Astrocyte of the spinal cord (primary cell): Measurements from ENCODE around the gene RALGAPB.

Source experiments
- DNase-seq: peaks from one replicate; pipeline ENCODE4 v3.0.0; 2011; ENCODE audit warnings: low read depth, low spot score
- H3K4me3 ChIP-seq: 2 replicates; pipeline ENCODE4 v1.5.1; 2011; ENCODE audit warnings: low read depth, mild to moderate bottlenecking, low read length, moderate library complexity
- in situ Hi-C: cut with HindIII; loops from 2 replicates; pipeline ENCODE4 v1.10.0; 2017; ENCODE audit warnings: low sequenced_read_pairs
- TF ChIP-seq, protein P1 (sequence below): IDR thresholded peaks from 2 replicates; pipeline ENCODE4 v1.5.1; 2012; ENCODE audit warnings: low read depth, mild to moderate bottlenecking, low read length, inconsistent platforms

The RALGAPB gene

DNA sequence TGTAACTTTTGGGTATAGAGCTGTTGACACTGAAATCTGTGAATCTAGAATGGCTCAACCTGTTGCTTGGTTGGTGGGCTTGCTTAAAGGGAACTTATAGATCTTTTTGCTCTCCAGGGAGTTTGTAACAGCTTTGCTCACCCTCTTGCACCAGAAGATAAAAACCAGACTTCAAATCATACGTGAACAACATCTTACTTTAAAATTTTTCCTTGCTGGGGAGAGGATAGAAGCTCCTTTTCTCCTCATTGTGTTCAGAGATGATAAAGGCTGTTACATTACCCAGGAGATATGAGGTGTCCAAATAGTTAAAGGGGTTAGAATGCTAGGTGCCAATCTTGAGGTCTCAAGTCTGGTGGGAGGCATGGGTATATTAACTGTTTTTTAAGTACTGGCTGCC is 46.8 kb downstream of the RALGAPB start:
- no peak overlapping the region for H3K4me3 ChIP-seq
- in situ Hi-C loops, result no loop called here
- TF ChIP-seq, protein P1, sequence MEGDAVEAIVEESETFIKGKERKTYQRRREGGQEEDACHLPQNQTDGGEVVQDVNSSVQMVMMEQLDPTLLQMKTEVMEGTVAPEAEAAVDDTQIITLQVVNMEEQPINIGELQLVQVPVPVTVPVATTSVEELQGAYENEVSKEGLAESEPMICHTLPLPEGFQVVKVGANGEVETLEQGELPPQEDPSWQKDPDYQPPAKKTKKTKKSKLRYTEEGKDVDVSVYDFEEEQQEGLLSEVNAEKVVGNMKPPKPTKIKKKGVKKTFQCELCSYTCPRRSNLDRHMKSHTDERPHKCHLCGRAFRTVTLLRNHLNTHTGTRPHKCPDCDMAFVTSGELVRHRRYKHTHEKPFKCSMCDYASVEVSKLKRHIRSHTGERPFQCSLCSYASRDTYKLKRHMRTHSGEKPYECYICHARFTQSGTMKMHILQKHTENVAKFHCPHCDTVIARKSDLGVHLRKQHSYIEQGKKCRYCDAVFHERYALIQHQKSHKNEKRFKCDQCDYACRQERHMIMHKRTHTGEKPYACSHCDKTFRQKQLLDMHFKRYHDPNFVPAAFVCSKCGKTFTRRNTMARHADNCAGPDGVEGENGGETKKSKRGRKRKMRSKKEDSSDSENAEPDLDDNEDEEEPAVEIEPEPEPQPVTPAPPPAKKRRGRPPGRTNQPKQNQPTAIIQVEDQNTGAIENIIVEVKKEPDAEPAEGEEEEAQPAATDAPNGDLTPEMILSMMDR, result no peak
- no peak for DNase-seq

DNA sequence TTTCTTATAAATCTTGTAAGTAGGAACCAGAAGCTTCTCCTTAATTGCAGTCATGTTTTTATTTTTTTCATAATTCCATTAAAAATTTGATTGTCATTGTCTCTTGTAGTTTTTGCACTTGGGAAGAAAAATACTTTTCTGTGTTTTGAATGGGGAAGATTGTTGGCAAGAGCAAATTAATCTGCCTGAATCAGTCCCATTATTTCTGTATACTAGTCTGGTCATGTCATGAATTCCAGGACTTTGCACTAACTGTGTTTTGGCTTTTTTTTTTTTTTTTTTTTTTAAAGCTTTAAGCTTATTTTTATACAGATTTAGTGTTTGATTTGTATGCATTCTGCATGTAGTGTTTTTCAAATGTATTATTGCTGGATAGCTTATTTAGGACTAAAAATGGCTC is 47.6 kb downstream of the RALGAPB start:
- TF ChIP-seq, protein P1, result no peak
- no peak for DNase-seq
- in situ Hi-C loops, result no loop called here

DNA sequence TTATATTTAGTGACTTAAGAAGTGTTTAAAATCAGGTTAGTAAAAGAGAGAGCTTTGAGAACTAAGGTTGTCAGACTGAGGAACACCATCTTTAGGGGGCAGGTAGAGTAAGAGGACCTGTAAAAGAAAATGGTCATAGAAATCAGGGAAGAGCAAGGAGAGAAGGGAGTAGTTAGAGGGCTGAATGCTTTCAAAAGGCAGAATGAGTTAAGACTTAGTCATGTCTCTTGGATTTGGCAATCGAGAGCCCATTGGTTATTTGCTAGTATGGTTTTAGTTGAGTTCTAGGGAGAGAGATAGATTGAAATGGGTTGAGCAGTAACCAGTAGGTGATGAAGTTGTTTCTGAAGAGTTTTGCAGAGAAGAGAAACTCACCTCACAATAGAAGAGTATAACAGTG is 51.1 kb downstream of the RALGAPB start:
- no peak overlapping the region for H3K4me3 ChIP-seq
- in situ Hi-C loops, result no loop called here
- DNase-seq, result peak; percentile 20
- TF ChIP-seq, protein P1, result no peak

More for the DNA sequence above, 47.6 kb downstream of the RALGAPB start:
- H3K4me3 ChIP-seq, result no peak overlapping the region

DNA sequence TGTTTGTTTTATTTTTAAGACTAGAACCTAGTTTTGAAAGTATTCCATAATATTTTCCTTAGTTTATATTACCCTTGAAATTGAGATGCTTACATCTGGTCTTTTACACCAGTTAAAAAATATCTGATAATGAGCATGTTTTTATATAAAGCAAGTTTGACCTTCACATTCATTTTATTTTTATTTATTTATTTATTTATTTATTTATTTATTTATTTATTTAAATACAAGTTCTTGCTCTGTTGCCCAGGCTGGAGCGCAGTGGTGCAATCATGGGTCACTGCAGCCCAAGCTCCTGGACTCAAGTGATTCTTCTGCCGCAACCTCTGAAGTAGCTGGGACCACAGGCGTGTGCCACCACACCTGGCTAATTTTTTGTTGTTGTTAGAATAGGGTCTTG is 55.5 kb downstream of the RALGAPB start:
- in situ Hi-C loops, result no loop called here
- no peak for DNase-seq
- TF ChIP-seq, protein P1, result no peak
- no peak overlapping the region for H3K4me3 ChIP-seq

DNA sequence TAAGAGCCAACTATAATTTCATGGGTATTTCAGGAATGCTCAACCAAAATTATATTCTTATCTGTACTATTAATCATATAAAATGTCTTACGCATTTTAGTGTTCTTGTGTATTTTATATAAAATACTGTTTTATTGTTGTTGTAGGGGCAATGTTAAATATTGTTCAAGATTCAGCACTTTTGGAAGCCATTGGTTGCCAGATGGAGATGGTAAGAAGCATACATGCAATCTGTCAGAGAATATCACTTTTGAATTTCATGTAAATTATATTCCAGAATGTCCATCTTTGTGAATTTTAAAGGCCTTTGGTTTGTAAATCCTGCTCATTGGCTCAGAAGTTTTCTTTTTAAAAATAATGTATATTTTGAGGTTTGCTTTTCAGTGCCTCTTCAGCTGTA is 58.4 kb downstream of the RALGAPB start:
- H3K4me3 ChIP-seq, result no peak overlapping the region
- in situ Hi-C loops, result no loop called here
- no peak for DNase-seq
- TF ChIP-seq, protein P1, result no peak

DNA sequence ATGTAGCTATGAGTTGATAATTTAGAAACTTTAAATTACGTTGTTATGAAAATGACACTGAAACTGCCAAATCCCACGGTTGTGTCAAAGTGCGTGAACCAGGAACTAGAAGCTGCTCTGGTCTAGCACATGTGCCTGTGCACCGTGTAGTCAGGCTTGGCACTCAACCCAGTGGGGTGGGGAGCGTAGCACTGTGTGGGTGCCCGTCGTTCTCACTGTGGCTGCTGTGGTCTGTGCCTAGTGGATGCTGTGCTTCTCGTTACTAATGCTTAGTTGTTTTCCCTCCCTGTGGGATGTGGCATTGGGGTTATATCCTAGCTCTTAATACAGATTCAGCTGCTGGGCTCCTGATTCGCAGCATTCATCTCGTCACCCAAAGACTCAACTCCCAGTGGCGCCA is 62.1 kb downstream of the RALGAPB start:
- TF ChIP-seq, protein P1, result no peak
- H3K4me3 ChIP-seq, result no peak overlapping the region
- DNase-seq, result no peak
- in situ Hi-C loops, result no loop called here

DNA sequence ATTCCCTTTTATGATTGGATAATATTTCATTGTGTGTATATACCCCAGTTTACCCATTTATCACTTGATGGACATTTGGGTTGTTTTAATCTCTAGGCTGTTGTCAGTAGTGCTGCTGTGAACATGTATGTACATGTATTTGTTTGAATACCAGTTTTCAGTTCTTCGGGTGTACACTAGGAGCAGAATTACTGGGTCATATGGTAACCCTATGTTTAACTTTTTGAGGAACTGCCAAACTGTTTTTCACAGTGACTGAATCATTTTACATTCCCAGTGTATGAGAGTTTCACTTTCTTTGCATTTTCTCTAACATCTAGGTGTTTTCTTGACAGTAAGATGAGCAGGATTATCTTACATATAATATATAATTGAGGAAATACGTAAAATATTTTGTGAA is 63.7 kb downstream of the RALGAPB start:
- peak; percentile 9 for DNase-seq
- no peak overlapping the region for H3K4me3 ChIP-seq
- TF ChIP-seq, protein P1, result no peak
- in situ Hi-C loops, result no loop called here
